Keratinocyte (primary cell): Measurements from ENCODE around the gene PTGR3. TPM values are rescaled to one million over a fixed set of nuclear protein-coding genes. Genes with fewer than 3 reads are reported as not detected.

Experiments
- DNase-seq: peaks from one replicate; pipeline ENCODE4 v3.0.0-alpha.2; 2011; ENCODE audit warnings: low read depth, missing footprints, low spot score
- FAIRE-seq: peaks from 2 replicates; lab custom pipeline; 2011; peaks lifted over from hg19 to GRCh38; lab: Jason Lieb, UNC
- H2AFZ ChIP-seq: 2 replicates; pipeline ENCODE4 v1.6.0; 2012; ENCODE audit warnings: low read length, control low read depth, inconsistent platforms; ENCODE audit not compliant: control insufficient read depth
- H3K27ac ChIP-seq: 2 replicates; pipeline ENCODE4 v1.5.1; 2011; ENCODE audit warnings: low read length; ENCODE audit not compliant: control insufficient read depth, insufficient read depth
- H3K27me3 ChIP-seq: 3 replicates; pipeline ENCODE4 v1.6.0; 2011; ENCODE audit warnings: low read length; ENCODE audit not compliant: control insufficient read depth, insufficient read depth; ENCODE audit errors: extremely low read depth
- H3K36me3 ChIP-seq, 2 experiments: 2 replicates in 1 of 2; 3 replicates in 1 of 2; pipeline ENCODE4 v1.5.1; 2011; ENCODE audit warnings: low read length in 2 of 2, mild to moderate bottlenecking in 1 of 2; ENCODE audit not compliant: control insufficient read depth in 2 of 2, insufficient read depth in 2 of 2; ENCODE audit errors: extremely low read depth in 1 of 2
- H3K4me1 ChIP-seq: 3 replicates; pipeline ENCODE4 v1.5.1; 2011; ENCODE audit warnings: low read length; ENCODE audit not compliant: control insufficient read depth, insufficient read depth; ENCODE audit errors: extremely low read depth
- H3K4me2 ChIP-seq: 3 replicates; pipeline ENCODE4 v1.6.0; 2011; ENCODE audit warnings: low read depth, low read length; ENCODE audit not compliant: control insufficient read depth, insufficient read depth; ENCODE audit errors: extremely low read depth
- H3K4me3 ChIP-seq, 3 experiments: fragments of 200-600 bp in 1 of 3; sonication (generic) in 1 of 3; 2 replicates in 2 of 3; 3 replicates in 1 of 3; pipeline ENCODE4 v1.5.1; 2011 to 2016; ENCODE audit warnings: low read length in 3 of 3, mild to moderate bottlenecking in 3 of 3, control low read depth in 2 of 3, inconsistent platforms in 1 of 3, low read depth in 1 of 3, mixed read lengths in 1 of 3, mixed run types in 1 of 3, moderate library complexity in 1 of 3; ENCODE audit not compliant: control insufficient read depth in 2 of 3, insufficient read depth in 2 of 3; ENCODE audit errors: extremely low read depth in 1 of 3
- H3K79me2 ChIP-seq: 2 replicates; pipeline ENCODE4 v1.6.0; 2012; ENCODE audit warnings: low read length; ENCODE audit not compliant: control insufficient read depth, insufficient read depth
- H3K9ac ChIP-seq: 3 replicates; pipeline ENCODE4 v1.6.0; 2011; ENCODE audit warnings: low read length; ENCODE audit not compliant: control insufficient read depth, insufficient read depth; ENCODE audit errors: extremely low read depth
- H3K9me1 ChIP-seq: 3 replicates; pipeline ENCODE4 v1.6.0; 2011; ENCODE audit warnings: low read length; ENCODE audit not compliant: control insufficient read depth, insufficient read depth; ENCODE audit errors: extremely low read depth
- H3K9me3 ChIP-seq: 2 replicates; pipeline ENCODE4 v1.5.1; 2012; ENCODE audit warnings: low read depth, low read length; ENCODE audit not compliant: control insufficient read depth
- H4K20me1 ChIP-seq: 3 replicates; pipeline ENCODE4 v1.6.0; 2011; ENCODE audit warnings: low read length; ENCODE audit not compliant: control insufficient read depth, insufficient read depth; ENCODE audit errors: extremely low read depth
- EZH2 ChIP-seq: IDR thresholded peaks from one replicate; pipeline ENCODE4 v1.6.1; 2012; ENCODE audit warnings: inconsistent platforms, mild to moderate bottlenecking, low read length, moderate library complexity
- dilution Hi-C: fragments of 300-500 bp; cut with MboI; formaldehyde crosslinking; loops from one replicate; pipeline ENCODE4 v1.7.0; 2020; ENCODE audit warnings: low sequenced_read_pairs; ENCODE audit not compliant: extremely low pct_ligation_motif_present
- polyA plus RNA-seq, 5 experiments: library from polyadenylated mRNA; depleted of rRNA in 3 of 5; stranded (reverse) in 3 of 5; stranded (forward) in 1 of 5; unstranded in 1 of 5; fragments of >200 nt; gene quantifications; 1 replicate in 1 of 5; 2 replicates in 3 of 5; 3 replicates in 1 of 5; pipeline versions ENCODE4 v1.2.1 to v1.2.3, GENCODE V29; 2011 to 2012; ENCODE audit warnings: missing spikeins in 2 of 5, low read depth in 1 of 5, low replicate concordance in 1 of 5
- TF ChIP-seq, protein P1 (sequence below), 3 experiments: IDR thresholded peaks in 1 of 3; conservative IDR thresholded peaks in 1 of 3; optimal IDR thresholded peaks in 1 of 3; 2 replicates in 2 of 3; 3 replicates in 1 of 3; pipeline versions ENCODE3 to v1.5.1; 2011; ENCODE audit warnings: low read length in 3 of 3, mild to moderate bottlenecking in 3 of 3, moderate library complexity in 2 of 3, control low read depth in 1 of 3, inconsistent platforms in 1 of 3; ENCODE audit not compliant: insufficient read depth in 2 of 3; ENCODE audit errors: extremely low read depth in 1 of 3

The PTGR3 gene
- polyA plus RNA-seq, 1 donor (not counting 4 experiments of a cell fraction or from before 2014, with no cell fraction given): 25.2 TPM

DNA sequence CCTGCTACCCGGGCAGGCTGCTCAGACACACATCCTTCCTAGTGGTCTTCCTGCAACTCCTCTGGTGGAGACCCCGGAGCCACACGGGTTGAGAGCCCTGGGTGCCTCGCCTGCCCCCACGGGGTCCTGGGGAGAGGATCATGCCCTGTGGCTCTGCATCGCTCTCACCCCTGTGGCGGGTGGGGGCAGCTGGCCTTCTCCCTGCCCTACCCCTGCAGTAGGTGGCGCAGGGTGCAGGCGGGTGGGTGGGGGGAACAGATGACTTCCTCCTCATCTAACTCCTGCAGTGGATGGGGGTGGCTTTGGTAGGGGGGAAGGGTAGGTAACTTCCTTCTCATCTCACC lies 40.2 kb upstream of the PTGR3 start:
- H3K9me3 ChIP-seq: no peaks in the 10 kb centered on the region
- no peaks in the 10 kb centered on the region for H4K20me1 ChIP-seq
- no peak overlapping the region for H3K9ac ChIP-seq
- no peak overlapping the region for H3K4me3 ChIP-seq
- peaks cover 4% of the 10 kb centered on the region for H3K4me1 ChIP-seq
- H3K27me3 ChIP-seq: no peaks in the 10 kb centered on the region
- H3K4me2 ChIP-seq: no peak overlapping the region
- FAIRE-seq: no peak
- DNase-seq: no peak
- H3K36me3 ChIP-seq: no peaks in the 10 kb centered on the region
- H3K9me1 ChIP-seq: no peaks in the 10 kb centered on the region
- no peak overlapping the region for H3K27ac ChIP-seq
- TF ChIP-seq, protein P1, sequence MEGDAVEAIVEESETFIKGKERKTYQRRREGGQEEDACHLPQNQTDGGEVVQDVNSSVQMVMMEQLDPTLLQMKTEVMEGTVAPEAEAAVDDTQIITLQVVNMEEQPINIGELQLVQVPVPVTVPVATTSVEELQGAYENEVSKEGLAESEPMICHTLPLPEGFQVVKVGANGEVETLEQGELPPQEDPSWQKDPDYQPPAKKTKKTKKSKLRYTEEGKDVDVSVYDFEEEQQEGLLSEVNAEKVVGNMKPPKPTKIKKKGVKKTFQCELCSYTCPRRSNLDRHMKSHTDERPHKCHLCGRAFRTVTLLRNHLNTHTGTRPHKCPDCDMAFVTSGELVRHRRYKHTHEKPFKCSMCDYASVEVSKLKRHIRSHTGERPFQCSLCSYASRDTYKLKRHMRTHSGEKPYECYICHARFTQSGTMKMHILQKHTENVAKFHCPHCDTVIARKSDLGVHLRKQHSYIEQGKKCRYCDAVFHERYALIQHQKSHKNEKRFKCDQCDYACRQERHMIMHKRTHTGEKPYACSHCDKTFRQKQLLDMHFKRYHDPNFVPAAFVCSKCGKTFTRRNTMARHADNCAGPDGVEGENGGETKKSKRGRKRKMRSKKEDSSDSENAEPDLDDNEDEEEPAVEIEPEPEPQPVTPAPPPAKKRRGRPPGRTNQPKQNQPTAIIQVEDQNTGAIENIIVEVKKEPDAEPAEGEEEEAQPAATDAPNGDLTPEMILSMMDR (optimal IDR thresholded peaks at IDR 0.05 in 1 of 3, IDR thresholded peaks at IDR 0.05 in 1 of 3, conservative IDR thresholded peaks at IDR 0.05 in 1 of 3; ENCODE audit: extremely low read depth in 1 of 3, insufficient read depth in 2 of 3, low read length in 3 of 3): no peak
- no peak for TF ChIP-seq EZH2
- no peak overlapping the region for H2AFZ ChIP-seq
- dilution Hi-C loops: no loop called here
- peaks cover 12% of the 10 kb centered on the region for H3K79me2 ChIP-seq

DNA sequence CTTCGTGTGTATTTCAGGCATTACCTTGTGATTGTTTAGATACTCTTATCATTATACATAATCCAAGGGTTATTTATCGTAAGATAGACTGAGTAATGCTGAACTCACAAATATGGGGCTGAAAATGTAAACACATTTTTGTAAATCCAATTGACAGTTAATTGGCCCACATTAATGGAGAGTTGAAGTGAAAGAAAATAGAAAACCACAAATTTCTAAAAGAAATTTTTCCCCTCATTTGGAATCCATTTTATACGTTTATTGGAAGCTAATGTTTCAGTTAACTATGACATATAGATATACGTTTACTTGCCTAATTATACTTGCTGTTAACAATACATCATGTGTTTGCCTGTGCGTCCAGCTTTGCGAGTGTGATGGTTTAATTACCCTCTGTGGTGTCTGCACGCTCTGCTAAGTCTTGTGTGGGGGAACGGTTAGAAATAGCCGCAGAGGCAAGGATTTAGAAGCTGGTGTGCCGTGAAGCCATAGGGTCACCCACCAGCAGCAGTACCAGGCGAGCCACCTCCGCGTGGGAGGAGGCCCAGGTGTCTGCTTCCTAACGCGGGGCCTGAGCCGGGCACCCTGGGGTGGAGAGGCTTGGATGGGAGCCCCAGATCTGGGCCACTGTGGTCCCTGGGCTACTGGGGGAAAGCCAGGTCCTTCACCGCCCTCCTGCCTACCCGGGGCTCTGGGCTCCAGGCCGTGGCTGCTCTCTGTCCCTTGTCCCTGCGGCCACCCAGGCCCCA lies 39.7 kb upstream of the PTGR3 start:
- H3K9me1 ChIP-seq: no peaks in the 10 kb centered on the region
- H3K9ac ChIP-seq: peak overlapping the region; percentile 67
- peak overlapping the region; percentile 66 for H3K27ac ChIP-seq
- DNase-seq: no peak
- H3K4me1 ChIP-seq: peaks cover 4% of the 10 kb centered on the region
- peaks cover 12% of the 10 kb centered on the region for H3K79me2 ChIP-seq
- H3K27me3 ChIP-seq: no peaks in the 10 kb centered on the region
- FAIRE-seq: no peak
- dilution Hi-C loops: no loop called here
- H3K36me3 ChIP-seq: no peaks in the 10 kb centered on the region
- peak overlapping the region; percentile 49 for H2AFZ ChIP-seq
- TF ChIP-seq, protein P1 (optimal IDR thresholded peaks at IDR 0.05 in 1 of 3, IDR thresholded peaks at IDR 0.05 in 1 of 3, conservative IDR thresholded peaks at IDR 0.05 in 1 of 3; ENCODE audit: extremely low read depth in 1 of 3, insufficient read depth in 2 of 3, low read length in 3 of 3): no peak
- TF ChIP-seq EZH2: no peak
- H3K9me3 ChIP-seq: no peaks in the 10 kb centered on the region
- H4K20me1 ChIP-seq: no peaks in the 10 kb centered on the region
- peak overlapping the region in 2 of 3 experiments; percentile 59 to 66 for H3K4me3 ChIP-seq
- peak overlapping the region; percentile 82 for H3K4me2 ChIP-seq
